ENCODE measurements around the gene DCHS1.
A peak's percentile ranks its signal among the peaks of the same experiment; 100 is the strongest.
"Not testable (repeated sequence)": the region's sequence is repeated elsewhere in the genome, so short reads cannot be mapped to it uniquely, and the experiment has no call there.

DCHS1 gene

DNA sequence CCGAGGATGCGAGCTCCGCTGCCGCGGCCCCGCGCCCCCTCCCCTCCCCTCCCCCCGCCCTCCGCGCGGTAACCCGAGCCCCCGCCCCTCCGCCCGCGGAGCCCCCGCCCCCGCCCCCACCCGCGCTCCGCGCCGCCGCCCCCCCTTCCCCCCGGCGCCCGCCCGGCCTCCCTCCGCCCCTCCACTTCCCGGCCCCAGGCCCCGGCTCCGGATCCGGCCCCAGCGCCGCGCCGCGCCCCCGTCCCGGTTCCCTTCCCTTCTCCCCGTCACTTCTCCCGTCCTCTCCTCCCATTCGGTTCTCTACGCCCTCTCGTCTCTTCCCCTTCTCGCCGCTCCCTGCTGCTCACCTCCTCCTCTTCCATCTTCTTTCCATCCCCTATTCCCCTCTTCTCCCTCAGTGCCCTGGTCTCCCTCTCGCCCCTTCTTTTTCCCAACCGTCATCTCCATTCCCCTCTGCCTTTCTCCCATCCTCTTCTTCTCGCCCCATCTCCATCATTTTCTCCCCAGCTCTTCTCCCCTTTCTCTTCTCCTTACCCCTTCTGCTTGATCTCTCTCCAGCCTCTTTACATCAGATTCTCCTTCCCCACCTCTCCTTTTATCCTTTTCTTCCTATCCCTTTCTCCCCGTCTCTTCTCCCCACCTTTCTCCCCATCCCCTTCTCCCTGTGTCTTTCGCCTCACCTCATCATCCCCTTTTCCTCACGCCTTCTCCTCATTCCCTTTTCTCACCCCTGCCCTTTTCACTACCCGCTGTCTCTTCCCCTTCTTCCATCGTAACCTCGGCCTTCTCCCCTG, at the start of gene DCHS1:
Gene DCHS1, minus strand, starts transcription at position 20 of the 794 bp plus-strand sequence. CDS start 14,196 bp downstream, outside the sequence.
- DNase-seq (ENCODE audit: low spot score) = peak; percentile 82

DNA sequence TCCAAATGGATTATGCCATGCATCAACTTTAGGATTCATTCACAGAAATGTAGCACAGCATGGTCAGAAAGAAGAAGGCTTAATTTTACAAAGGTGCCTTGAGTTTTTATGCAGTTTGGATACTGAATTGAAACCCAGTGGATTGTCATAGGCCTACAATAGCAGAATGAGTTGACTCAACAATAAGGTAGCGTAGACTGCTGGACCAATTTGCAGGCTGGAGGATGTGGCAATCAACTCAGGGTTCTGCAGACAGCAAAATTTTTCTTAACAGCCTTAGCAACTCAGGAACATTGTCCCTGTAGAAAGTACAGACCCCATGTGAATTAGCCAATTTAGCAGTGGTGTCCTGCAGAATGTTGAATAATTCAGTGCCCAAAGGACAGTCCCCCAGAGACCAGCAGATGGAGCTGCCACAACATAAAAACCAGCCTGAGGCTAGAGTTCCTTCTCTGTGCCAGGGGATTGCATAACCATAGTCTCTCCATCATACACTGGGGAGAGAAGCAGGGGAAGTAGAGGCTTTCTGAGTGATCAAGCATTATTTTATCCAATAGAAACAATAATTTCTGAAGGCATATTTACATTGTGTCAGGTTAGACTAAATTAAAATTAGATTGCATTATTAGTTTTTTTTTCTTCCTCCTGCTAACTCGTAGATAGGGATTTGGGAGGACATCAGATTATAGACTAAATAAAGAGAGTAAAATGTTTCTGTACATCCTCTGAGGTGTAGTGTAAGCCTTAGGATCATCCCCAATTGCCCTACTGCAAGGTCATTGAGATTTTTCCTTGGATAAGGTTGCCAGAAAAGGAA, 47.8 kb upstream of the DCHS1 start:
- no peak for DNase-seq (ENCODE audit: low spot score)

- not testable (repeated sequence) for DNase-seq (ENCODE audit: low spot score)
These were observed 46.3 kb upstream of the DCHS1 start for GRCh38 chr11:6701955-6702354.

DNA sequence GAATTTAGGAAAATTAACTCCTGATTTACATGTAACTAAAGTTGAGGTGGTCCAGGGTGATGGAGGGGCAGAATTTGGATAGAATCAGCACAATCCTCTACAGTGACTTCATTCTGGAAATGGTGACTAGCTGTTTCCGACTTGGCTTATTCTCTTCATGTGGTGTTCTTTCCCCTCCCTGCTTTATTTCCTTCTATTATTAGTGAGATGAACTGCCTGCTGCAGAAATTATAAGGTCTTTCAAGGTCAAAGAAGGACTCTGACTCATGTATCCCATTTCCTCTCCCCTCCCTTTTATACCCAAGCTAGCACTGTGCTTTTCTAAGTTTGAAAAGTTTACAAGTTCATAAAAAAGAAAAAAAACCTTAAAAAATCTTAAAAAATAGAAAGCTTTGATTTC, 39.8 kb upstream of the DCHS1 start:
- DNase-seq (ENCODE audit: low spot score) = no peak

- DNase-seq (ENCODE audit: low spot score) = no peak
These were observed 38.6 kb upstream of the DCHS1 start for GRCh38 chr11:6694229-6694535.

DNA sequence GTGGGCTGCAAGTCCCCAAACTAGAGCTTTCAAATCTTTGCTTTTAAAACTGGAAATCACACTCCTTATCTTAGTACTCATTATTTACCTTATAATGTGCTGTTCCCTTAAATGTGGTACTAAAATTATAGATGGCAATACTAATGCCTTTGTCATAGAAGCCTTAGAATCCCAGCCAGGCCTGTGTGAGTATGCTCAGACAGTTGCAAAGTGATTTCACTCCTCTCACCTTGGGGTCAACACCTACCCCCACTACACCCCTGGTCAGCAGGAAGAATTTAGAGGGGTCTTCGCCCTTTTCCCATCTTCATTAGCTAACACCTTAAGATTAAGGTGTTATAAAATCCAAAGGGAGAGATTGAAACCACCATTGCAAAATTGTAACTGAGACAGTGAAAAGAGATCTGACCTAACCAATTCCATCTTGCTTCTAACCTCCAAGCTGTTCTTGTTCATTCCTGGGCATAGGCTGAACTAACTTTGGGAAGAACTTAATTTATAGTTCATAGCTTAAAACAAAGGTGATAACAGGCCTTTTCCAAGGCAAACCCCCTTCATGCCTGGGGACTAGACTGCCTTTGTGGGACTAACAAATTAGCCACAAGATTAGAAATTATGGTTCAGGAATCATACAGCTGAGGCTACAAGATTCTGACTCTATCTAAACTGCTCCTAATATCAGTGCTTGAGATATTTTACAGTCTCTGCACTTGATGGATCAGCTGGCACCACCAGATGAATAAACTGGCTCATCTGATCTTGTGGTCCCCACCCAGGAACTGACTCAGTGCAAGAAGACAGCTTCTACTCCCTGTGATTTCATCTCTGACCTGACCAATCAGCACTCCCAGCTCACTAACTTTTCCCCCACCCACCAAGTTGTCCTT, 38.0 kb upstream of the DCHS1 start:
- no peak for DNase-seq (ENCODE audit: low spot score)

DNA sequence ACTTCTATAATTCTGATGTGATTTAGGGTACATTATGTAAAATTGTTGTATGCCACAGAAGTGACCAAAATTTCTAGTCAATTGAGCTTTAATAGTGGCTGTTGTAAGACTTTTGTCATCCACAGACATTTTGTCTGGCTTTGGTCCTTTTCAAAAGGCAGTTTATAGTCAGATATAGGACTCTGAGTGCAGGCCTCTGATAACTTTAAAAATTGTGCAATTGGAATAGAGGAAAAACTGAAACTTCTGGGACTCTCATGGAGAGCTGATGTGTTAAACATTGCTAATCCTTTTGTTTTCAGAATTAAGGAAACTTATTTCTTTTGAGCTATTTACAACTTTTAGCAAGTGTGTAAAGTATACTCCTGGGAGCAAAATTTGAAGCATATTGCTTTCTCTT, 36.5 kb upstream of the DCHS1 start:
- no peak for DNase-seq (ENCODE audit: low spot score)

GRCh38 chr11:6690431-6691132, 35.0 kb upstream of the DCHS1 start:
- DNase-seq (ENCODE audit: low spot score) = not testable (repeated sequence)

- DNase-seq (ENCODE audit: low spot score) = no peak
These were observed 32.3 kb upstream of the DCHS1 start for GRCh38 chr11:6687876-6688275.

DNA sequence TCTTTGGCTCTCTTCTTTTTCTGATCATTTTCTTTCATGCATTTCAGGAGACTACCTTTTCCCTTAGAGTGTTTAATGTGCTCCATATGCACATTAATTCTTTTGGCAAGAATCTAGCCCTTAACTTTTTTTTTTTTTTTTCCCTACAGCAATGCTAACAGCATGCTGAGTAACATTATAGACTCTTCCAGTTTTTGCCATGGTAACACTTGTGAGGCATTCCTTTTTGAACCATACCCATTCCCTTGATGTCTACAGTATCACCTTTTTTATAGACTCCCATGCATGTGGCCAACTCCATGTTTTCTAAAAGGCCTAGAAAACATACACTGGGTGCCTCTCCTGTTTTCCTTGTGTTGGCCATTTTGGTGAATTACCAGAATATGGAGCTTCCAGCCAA, 30.4 kb upstream of the DCHS1 start:
- DNase-seq (ENCODE audit: low spot score) = no peak

DNA sequence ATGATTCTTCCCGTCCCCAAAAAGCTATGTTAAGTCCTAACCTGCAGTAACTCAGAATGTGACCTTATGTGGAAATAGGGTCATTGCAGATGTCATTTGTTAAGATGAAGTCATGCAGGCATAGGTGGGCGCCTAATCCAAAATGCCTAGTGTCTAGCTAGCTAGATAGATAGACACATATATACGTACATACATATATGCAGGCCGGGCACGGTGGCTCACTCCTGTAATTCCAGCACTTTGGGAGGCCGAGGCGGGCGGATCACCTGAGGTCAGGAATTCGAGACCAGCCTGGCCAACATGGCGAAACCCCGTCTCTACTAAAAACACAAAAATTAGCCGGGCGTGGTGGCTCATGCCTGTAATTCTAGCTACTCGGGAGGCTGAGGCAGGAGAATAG, 28.5 kb upstream of the DCHS1 start:
- DNase-seq (ENCODE audit: low spot score) = not testable (repeated sequence)

- DNase-seq (ENCODE audit: low spot score) = peak; percentile 100
These were observed 27.6 kb upstream of the DCHS1 start, which contains the start of gene MRPL17 for GRCh38 chr11:6682936-6683861. MRPL17 (minus strand) TSS chr11:6683340; CDS start chr11:6683296, 44 bp downstream.

GRCh38 chr11:6682591-6682935, 27.0 kb upstream of the DCHS1 start:
- no peak for DNase-seq (ENCODE audit: low spot score)

DNA sequence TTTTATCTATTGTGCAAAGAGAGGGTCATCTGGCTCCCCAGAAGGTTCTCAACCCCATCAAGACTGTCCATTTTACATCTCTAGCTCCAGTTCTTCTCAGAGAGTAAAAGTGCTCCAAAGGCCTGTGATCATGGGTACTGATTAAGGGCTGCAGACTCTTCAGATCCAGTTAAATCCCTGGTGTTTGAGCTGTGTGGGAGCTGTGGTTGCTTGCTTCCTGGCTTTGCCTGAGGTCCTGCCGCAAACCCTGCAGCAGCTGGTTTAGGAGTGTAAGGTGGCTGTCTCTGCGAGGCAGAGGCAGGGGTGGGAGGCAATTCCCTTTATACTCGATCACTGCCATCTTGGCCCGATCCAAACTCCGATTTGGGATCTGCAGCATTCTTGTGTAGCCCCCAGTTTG, 26.3 kb upstream of the DCHS1 start:
- no peak for DNase-seq (ENCODE audit: low spot score)

DNA sequence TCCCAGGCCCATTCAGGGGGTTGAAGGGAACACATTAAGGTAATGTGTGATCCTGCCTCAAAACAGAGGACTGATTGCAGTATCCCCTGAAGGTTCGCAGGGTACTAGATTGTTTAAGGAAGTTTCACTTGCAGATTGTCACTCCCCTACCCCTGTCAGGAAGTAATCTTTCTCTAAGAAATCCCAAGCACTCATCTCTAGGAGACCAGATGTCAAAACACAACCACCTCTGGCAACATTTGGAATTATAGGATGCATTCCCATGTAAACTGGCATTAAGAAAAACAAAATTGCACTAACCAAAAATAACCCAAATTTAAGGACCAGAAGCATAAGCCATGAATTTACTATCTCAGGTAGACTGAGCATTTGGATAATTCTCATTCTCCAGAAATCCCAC, 25.9 kb upstream of the DCHS1 start:
- no peak for DNase-seq (ENCODE audit: low spot score)

GRCh38 chr11:6677018-6677417, 21.4 kb upstream of the DCHS1 start:
- no peak for DNase-seq (ENCODE audit: low spot score)

- DNase-seq (ENCODE audit: low spot score) = no peak
These were observed 19.3 kb upstream of the DCHS1 start for GRCh38 chr11:6674862-6675261.

- DNase-seq (ENCODE audit: low spot score) = no peak
These were observed 18.6 kb upstream of the DCHS1 start for GRCh38 chr11:6674219-6674597.

GRCh38 chr11:6673523-6674218, 18.1 kb upstream of the DCHS1 start:
- no peak for DNase-seq (ENCODE audit: low spot score)

GRCh38 chr11:6671991-6672390, 16.4 kb upstream of the DCHS1 start:
- DNase-seq (ENCODE audit: low spot score) = no peak
